GM21529 (cell line): ENCODE results near the gene MTERF4.
"Not testable (repeated sequence)": the region's sequence is repeated elsewhere in the genome, so short reads cannot be mapped to it uniquely, and the experiment has no call there.

ENCODE experiments used
- ATAC-seq: cut with Tn5 transposase; IDR thresholded peaks from one replicate; pipeline ENCODE4 v1.9.1; 2021; ENCODE audit not compliant: unreplicated experiment

MTERF4 gene

DNA sequence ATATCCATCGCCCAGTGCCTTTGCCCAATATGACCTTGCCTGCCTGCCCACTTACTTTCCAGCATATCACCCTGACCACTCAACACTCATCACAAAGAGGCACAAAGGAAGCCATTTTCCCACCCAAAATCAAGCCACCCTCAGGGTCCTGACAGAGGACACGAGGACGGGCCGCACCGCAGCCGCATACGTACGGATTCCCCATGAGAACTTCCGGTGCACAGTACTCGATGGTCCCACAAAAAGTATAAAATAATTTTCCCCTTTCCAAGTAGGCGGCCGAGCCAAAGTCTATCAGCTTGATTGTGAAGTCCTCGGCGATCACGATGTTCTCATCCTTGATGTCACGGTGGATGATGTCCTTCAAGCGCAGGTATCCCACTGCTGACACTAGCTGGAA lies 10.0 kb upstream of the MTERF4 start:
- no peak for ATAC-seq

DNA sequence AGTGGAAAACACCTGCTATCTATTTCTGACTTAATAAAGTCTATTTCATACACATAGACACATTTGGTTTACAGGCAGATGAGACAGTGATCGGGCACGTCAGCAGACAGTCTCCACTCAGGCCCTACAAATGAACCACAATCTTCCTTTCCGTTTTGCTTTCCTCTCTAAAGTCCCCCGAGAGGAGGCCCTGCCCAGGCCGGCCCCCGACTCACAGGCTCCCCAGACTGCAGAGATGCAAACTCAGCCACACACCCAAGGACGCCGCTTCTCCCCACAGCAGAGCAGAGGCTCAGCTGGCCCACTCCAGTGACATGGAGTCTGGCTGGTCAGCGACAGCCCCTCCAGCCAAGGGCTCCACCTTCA lies 9.3 kb upstream of the MTERF4 start:
- peak; percentile 55 for ATAC-seq

DNA sequence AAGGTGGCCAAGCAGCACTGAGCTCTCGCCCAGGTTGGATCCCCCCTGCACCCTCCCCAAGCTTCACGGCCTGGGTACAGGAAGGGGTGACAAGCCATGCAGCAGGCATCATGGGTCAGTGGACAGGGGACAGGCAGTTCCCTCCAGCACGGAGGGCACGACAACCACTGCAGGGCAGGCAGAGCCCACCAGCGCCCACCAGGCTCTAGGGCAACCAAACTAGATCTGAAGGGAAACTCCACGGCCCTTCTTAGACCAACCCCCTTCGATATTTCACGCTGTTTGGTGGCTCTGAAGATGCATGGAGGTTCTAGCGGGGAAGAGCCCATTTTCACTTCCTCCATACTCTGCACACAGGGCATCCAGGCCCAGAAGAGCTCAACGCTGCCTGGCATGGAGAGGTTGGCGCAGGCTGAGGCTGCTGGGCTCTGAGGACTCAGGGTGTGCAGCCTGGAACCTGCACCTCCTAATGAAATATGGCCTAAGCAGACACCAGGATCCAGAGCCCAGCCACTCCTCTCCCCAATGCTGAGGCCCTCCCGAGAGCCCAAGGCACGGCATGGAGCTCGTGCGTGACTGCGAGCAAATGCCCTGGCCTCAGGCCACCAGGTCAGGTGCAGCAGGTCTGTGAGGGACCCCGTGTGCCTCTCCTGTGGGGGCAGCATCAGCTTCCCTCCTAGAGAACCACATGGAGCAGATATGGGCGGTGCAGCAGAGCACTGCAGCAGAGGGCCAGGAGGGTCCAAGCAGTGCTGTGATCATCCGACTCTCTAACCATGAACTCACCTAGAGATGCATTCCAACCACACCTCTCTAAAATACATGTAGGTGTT lies 8.7 kb upstream of the MTERF4 start:
- peak; percentile 43 for ATAC-seq

DNA sequence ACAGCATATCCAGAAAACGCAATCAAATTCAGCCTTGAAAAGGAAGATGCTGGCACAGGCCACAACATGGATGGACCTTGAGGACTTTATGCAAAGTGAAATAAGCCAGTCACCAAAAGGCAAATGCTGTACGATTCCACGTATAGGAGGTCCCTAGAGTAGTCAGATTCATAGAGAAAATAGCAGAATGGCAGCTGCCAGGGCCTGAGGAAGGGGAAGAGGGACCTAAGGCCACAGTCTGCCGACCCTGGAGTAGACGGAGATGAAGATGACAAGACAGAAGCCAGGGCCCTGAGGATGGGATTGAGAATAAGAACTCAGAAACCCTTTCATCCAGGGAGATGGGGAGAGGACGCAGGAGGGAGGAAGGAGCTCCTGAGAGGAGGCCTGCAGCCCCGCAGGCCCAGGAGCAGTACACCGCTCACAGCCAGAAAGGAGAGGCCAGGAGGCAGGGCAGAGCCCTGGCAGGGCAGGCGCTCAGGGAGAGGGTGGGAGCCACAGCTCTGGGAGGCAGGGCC lies 8.1 kb upstream of the MTERF4 start:
- no peak for ATAC-seq

DNA sequence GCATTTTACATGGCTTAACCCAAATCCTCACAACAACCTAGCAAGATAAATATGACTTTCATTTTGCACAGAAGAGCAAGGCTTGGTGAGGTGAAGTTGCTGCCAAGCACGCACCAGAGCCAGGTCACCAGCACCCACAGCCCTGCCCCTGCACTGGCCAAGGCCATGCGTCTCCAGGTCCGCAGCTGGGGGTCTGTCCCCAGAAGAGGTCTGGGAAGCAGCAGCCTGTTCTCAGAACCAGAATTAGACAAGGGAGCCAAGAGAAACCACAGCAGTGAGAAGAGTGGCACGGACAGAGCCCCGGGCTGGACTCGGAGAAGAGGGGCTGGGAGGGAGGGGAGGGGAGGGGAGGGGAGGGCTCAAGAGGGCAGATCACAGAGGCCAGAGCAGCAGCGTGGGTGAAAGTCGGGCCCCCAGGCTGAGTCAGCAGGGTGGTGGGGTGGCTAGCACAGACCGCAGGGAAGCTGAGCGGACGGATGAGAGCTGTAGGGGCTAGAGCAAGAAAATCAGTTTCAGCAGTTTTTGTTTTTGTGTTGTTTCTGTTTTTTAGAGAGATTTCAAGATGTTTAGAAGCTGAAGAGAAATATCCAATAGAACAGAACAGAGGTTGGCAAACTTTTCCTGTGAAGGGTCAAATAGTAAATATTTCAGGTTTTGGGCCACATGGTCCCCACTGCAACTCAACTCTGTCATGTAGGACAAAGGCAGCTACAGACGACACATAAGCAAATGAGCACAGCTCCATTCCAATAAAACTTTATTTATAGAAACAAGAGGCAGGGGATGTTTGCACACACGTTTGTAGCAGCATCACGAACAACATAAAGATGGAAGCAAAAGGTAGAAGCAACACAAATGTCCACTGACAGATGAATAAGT lies 7.4 kb upstream of the MTERF4 start:
- no peak for ATAC-seq

DNA sequence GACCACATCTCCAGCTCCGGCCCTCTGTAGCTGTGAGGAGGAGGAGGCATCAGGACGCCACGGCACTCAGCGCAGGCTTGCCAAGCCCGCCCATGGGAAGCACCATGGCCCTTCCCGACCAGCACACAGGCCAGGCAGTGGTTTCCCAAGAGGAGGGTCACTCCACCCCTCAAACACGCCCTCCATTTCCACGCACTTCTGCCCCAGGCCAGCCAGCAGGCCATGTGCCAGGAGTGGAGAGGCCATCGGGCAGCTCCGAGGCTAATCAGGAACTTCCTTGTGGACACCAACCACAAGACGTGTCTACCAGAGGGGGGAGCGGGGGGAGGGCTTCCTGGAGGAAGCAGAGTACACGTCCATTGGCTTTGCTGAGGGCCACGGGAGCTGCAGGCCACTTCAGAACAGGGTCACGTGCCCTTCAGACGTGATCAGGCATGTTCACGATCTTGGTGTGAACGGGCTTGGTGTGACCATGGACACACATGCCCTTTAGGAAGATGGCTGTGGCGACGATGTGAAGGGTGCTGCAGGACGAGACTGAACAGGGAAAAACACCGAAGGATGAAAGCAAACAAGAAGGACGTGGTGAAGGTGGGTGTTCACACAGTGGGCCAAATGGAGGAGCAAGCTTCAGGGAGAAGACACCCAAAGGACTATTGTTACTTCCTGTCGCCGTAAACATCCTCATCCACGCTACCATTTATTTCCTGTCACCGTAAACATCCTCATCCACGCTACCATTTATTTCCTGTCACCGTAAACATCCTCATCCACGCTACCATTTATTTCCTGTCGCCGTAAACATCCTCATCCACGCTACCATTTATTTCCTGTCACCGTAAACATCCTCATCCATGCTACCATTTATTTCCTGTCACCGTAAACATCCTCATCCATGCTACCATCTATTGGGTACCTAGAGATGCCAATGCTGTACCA lies 6.5 kb upstream of the MTERF4 start:
- ATAC-seq = no peak

DNA sequence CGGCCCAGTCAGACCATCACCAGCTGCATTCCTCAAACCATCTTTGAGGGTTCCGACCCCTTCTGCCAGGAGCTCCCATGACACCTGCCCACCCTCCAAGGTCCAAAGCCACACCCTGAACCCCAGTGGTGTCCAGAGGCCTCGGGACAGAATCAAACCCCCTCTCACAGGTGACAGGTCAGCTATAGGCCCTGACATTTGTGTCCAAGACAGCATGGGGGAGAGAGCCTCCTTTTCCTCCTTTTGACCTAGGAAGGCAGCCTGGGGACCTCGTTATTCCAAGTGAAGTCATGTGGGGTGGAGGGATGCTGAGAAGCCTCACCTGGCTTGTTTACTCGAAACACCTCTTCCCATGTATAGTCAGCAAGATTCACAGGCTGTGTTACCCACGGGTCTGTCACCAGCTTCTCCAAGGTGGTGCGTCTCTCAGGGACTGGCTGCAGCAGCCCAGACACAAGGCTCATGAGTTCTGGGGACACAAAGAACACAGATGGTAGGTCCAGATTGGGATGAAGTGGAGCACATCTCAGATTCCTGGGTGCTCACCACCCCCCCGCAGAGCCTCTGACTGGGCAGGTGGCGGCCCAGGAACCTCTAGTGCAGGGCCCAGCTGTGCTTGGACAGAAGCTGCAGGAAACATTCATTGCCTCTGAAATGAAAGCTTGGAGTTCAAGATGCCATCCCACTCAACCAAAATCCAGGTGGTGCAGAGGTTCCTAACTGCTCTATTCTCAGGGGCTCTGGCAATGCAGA lies 5.1 kb upstream of the MTERF4 start:
- ATAC-seq = no peak

DNA sequence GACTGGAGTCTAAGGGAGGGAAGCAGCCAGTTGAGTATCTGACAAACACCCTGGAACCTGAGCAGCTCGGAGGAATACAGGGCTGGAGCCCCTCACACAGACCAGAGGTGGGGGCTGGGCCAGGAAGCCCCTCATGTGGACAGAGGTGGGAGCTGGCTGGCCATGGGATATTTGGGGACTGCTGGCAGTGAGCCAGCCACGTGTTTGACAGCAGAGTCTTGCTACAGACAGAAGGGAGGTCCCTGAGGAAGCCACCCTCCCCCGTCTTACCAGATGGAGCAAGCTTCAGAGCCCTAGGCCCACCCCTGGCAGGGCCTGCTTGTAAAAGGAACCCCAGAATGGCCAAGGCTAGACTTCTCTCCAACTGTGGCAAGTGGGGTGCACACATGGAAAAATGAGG lies 3.6 kb upstream of the MTERF4 start:
- ATAC-seq = no peak

DNA sequence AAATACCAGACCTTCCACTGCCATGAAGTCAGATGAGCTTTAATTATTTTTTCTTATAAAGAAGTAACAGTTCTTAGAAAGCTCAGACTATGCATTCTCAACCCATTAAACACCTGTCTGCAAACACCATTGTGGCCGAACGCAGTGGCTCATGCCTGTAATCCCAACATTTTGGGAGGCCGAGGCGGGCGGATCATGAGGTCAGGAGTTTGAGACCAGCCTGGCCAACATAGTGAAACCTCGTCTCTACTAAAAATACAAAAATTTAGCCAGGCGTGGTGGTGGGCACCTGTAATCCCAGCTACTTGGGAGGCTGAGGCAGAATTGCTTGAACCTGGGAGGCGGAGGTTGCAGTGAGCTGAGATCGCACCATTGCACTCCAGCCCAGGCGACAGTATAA lies 2.5 kb upstream of the MTERF4 start:
- ATAC-seq = not testable (repeated sequence)

DNA sequence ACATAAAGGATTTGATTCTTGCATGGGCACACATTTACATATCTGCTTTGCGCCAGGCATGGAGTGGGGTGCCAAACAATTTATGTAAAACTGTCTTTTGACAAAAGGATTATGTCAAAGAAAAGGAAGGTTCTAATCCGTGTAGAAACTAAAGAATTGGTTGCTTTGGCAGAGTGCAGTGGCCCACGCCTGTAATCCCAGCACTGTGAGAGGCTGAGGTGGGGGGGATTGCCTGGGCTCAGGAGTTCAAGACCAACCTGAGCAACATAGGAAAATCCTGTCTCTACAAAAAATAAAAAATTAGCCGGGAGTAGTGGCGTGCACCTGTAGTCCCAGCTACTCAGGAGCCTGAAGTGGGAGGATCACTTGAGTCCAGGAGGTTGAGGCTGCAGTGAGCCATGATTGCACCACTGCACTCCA lies 1.1 kb upstream of the MTERF4 start:
- no peak for ATAC-seq

DNA sequence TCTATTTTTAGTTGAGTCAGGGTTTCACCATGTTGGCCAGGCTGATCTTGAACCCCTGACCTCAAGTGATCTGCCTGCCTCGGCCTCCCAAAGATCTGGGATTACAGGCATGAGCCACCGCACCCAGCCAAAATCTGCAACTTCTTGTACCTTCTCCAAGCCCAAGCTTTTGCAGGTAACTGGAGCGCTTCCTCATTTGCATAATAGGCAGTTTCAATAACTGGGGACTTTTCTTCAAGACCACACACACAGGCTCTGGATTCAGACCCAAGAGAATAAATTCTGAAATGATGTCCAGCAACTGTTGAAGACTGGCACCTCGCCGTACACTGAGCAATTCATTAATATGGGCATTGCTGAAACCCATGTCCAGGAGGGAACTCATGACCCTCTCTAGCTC lies 2.8 kb downstream of the MTERF4 start:
- no peak for ATAC-seq

DNA sequence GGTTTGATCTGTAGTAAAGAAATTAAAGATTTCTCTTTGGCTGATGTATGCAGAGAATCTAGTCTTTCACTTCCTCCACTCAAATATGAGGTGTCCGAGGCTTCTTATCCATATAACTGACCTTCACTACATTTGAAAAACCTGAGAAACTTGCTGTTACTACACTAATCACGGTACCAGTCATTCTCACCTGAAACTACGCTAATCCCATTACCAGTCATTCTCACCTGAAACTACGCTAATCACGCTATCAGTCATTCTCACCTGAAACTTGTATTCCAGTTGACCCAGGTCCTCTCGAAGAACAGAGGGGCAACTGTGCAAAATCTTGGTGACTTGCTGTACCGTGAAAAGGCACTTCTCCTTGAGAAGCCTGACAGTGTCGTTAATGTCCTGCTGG lies 5.1 kb downstream of the MTERF4 start:
- ATAC-seq = peak; percentile 65

DNA sequence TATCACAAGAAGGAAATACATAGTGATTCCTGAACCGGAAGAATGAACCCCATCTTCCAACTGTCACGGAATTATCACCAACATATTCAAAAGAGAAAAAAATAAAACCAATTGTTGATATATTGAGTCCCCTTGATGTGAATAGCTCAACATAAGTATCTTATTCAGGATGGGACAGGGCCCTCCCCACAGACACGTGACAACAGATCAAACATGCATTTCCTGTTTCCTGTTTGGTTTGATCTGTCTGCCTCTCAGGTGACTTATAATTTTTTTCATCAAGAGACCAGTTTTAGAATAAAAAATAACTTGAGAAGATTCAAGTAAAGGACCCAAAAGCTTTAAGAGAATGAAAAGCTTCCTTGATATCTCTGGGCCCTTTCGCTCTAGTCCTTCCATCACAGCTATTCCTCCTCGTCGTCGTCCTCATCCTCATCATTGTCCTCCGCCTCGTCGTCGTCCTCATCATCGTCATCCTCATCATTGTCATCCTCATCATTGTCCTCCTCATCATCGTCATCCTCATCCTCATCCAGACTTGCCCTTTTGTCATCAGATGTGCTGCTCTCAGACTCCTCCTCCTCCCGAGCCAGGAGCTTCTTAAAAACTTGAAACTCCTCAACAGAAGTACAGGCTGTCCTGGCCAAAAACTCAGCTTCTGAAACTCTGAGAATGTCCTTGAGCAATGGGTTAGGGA lies 6.3 kb downstream of the MTERF4 start:
- ATAC-seq = no peak

DNA sequence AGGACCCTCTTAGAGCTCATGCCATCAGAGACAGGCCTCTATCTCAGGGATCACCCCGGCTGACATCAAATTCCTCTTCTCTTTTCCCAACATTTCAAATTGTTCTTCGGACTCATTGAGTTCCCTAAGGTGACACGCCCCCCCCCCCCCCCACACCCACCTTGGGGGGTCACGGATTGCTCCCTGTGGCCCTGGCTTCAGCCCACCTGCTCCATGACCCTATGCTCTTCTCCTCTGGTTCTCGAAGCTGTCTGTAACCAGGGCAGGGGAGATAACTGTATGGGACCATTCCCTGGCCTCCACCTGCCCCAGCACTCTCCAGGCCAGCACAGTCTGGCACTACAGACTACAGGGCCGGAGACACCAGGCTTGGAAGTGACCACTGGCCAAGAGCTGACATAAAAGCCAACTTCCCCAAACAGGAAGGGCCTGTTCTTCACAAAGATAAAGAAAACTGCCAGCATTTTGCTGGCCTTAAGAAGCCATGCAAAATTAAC lies 7.1 kb downstream of the MTERF4 start:
- ATAC-seq = no peak

DNA sequence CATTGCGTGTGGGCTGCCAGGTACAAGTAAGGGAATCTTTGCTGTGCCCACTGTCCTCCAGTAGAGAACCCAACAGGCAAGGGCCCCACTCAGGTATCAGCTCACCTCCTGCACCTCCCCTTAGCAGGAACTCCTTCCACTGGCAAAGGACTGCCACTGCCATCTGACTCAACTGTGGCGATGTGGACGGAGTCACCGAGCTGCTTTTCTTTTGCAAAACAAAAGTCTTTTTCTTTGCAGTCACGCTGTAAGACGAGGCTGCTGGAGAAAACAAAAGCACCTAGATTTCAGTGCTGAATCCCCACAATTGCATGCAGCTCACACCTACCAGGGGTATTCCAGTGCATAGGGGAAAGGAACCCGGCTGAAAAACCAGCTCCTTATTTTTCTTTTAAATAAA lies 7.9 kb downstream of the MTERF4 start:
- no peak for ATAC-seq

DNA sequence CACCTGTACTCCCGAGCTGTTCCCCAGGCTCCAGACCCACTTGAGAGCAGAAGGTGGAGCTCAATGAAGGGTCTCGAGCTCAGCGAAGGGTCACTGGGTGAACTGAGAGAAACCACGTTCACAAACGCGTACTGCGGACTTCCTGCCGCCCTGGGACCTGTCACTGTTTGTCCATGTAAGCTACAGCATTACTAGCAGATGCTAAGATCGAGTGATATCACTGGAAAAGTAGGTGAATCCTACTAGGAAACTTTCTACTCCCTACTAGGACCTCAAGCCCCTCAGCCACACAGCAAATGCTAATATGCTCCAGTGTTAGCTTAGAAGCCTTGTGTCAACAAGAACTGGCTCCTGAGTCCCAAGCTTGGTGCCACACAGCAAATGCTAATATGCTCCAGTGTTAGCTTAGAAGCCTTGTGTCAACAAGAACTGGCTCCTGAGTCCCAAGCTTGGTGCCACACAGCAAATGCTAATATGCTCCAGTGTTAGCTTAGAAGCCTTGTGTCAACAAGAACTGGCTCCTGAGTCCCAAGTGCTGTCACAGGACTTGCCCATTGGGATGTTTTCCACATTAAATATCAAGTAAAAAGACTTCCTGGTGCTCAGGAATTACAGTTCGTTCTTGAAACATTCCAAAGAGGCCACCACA lies 8.8 kb downstream of the MTERF4 start:
- not testable (repeated sequence) for ATAC-seq

DNA sequence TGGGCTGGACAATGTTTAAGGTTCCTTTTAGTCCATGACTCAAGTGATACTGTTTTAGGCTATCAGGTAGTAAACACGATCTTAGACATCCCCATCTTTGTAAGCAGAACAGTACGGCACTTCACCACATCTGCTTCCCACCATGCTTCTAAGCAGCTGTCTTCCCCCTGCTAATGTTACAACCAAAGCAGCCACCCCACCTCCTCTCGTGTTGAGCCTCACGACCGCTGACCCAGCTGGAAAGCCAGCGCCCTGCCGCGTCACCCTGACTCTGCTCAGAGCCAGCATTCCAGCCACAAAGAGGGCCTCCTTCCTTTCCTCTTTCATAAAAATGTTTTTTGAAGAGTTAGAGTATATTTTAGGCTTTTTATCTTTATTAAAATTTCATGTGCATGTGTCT lies 9.4 kb downstream of the MTERF4 start:
- ATAC-seq = no peak

DNA sequence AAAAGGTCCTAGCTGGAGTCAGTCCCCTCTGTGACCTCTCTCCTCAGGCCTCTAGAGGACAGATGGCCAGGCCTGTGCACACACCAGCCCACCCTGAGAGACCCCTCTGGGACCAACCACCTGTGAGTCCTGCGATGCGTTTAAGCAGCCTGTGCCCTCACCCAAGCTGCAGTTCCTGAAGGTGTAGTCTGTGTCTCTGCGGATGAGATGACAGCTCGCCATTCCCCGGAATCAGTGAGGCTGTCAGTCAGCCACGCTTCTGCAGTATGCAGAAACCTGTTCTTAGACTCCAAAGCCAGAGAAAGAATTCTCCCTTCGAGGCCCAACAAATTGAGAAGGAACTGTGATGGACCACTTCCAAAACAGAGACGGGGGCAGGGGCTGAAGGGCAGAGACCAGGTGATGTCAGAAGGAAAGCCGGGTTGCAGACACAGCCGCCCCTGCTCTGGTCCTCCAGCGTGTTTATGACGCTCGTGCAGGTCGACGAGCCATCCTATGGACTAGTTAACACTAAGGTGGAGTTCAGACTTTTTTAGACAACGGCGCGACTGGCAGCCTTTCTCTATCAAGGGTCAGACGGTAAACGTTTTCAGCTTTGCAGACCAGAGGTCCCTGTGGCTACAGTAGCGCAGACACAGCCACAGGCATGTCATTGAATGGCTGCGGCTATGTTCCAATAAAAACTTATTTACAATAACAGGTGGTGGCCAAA lies 10.2 kb downstream of the MTERF4 start:
- no peak for ATAC-seq
